ENCODE measurements around the gene RSPRY1. TPM values are rescaled to one million over a fixed set of nuclear protein-coding genes. Genes with fewer than 3 reads are reported as not detected.
"Not testable (repeated sequence)": the region's sequence is repeated elsewhere in the genome, so short reads cannot be mapped to it uniquely, and the experiment has no call there.

The RSPRY1 gene
- total RNA-seq, 1 donor from 2014 or later = 20.3 TPM

GRCh38 chr16:57178793-57179212, 7.3 kb upstream of the RSPRY1 start:
- intact Hi-C loops (cut with micrococcal nuclease) = no loop called here
- DNase-seq (no peak), ATAC-seq (no peak)

- ATAC-seq (no peak), DNase-seq (no peak)
- intact Hi-C loops (cut with micrococcal nuclease) = no loop called here
Measured at GRCh38 chr16:57179215-57179828, 6.8 kb upstream of the RSPRY1 start.

- intact Hi-C loops (cut with micrococcal nuclease) = no loop called here
- DNase-seq (no peak), ATAC-seq (no peak)
Measured at GRCh38 chr16:57184113-57184512, 2.0 kb upstream of the RSPRY1 start.

- ATAC-seq (no peak), DNase-seq (no peak)
- intact Hi-C loops (cut with micrococcal nuclease) = no loop called here
Measured at GRCh38 chr16:57184887-57185445, 1.2 kb upstream of the RSPRY1 start.

DNA sequence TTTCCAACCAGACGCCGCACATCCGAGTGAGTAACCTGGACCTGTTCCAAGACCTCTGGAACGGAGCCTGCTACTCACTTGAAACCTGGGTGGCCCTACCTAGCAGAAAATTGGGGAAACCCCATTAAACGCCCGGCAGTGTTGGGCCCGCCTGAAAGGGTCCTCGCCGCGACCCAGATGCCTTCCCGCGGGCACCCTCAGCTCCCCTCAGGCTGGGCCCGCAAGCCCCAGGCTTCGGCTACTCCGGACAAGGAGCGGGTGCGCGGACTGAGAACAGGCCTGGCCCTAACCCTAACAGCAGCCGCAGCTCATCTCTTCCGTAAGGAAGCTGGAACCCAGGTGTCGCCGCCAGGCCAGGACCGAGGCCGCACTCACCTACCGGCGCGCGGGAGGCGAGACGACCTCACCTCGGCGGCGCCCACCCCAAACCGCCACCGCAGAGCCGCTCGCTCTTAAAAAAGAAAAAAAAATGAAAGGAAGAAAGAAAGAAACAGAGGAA, 634 bp upstream of the RSPRY1 start:
- ATAC-seq (peak; percentile 23), DNase-seq (no peak)
- intact Hi-C loops (cut with micrococcal nuclease) = no loop called here

- DNase-seq (no peak), ATAC-seq (peak; percentile 4)
- intact Hi-C loops (cut with micrococcal nuclease) = no loop called here
Measured at GRCh38 chr16:57186872-57187854, 1.0 kb downstream of the RSPRY1 start.

DNA sequence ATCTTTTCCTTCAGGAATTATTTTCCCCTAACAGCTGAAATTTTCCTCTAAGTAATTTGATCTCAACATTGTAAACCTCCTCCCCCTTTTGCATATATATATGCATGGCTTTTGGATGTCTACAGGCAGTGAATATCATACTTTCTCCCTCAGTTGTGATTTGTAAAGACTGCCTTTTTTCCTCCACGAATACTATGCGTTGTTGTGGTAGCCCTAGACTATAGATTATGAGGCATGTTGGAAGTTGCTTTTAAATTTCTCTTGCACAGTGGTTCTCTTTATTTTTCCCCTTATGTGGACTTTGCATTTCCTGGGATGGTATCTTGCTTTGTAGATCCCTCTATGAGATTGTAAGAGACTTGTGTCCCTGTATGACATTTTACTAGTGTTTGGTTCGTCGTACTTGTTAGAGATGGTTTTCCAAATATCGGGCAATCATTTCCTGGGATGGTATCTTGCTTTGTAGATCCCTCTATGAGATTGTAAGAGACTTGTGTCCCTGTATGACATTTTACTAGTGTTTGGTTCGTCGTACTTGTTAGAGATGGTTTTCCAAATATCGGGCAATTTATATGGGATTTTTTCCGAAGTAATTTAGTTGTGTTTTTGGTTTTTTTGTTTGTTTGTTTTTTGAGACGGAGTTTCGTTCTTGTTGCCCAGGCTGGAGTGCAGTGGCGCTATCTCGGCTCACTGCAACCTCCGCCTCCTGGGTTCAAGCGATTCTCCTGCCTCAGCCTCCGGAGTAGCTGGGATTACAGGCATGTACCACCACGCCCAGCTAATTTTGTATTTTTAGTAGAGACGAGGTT, 2.0 kb downstream of the RSPRY1 start:
- DNase-seq; ATAC-seq; intact Hi-C loops (cut with micrococcal nuclease): not testable (repeated sequence)

GRCh38 chr16:57188711-57189002, 2.5 kb downstream of the RSPRY1 start:
- ATAC-seq (no peak), DNase-seq (no peak)
- intact Hi-C loops (cut with micrococcal nuclease) = no loop called here

GRCh38 chr16:57189527-57189926, 3.4 kb downstream of the RSPRY1 start:
- DNase-seq; ATAC-seq; intact Hi-C loops (cut with micrococcal nuclease): not testable (repeated sequence)

GRCh38 chr16:57190136-57190535, 4.0 kb downstream of the RSPRY1 start:
- intact Hi-C loops (cut with micrococcal nuclease) = no loop called here
- no peak for ATAC-seq
- DNase-seq = no peak

- intact Hi-C loops (cut with micrococcal nuclease) = no loop called here
- ATAC-seq (no peak), DNase-seq (no peak)
Measured at GRCh38 chr16:57191056-57191571, 5.0 kb downstream of the RSPRY1 start.

DNA sequence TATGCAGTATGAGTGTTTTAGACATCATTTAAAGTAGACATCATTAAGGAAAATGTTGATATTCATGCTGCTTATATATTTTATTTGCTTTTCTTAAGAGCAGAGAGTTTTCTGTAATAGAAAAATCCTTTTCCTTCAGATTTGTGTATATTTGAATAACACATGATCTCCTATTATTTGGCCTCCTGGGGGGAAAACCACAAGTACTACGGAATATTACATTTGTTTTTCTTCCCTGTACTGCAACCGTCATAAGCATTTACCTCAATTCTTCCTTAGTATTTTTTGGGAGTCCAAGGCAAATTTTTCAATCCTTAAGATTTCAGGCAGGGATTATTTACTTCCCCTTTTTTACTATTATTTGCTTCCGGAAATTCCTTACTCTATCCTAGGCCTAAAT, 6.0 kb downstream of the RSPRY1 start:
- no peak for DNase-seq
- ATAC-seq = no peak
- intact Hi-C loops (cut with micrococcal nuclease) = no loop called here

DNA sequence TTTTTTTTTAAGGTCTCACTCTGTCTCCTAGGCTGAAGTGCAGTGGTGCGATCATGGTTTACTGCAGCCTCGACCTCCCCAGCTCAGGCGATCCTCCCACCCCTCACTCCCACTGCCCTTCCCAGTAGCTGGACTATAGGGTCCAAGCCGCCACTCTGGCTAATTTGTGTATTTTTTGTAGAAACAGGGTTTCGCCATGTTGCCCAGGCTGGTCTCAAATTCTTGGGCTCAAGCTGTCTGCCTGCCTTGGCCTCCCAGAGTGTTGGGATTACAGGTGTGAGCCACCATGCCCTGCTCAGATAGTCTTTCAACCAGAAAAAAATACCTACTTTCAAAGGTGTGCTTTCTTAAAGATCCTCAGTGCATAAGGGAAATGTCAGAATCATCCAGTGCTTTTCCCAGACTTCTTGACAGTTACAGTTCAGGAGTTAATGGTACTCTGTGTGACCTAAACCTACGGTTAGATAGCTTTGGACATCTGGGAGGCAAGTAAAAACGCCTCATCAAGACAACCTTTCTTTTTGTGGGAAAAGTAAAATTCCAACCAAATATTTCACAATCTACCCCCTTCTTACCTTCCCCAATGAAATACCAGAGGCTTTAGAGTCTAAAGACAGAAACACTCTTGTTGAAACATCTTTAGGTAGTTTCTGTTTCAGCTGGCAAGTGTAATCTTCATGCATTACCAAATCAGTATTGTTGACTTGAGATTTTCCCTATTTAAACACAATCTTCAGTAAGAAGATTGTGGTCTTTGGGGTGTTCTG, 6.8 kb downstream of the RSPRY1 start:
- DNase-seq (no peak), ATAC-seq (no peak)
- intact Hi-C loops (cut with micrococcal nuclease) = no loop called here

DNA sequence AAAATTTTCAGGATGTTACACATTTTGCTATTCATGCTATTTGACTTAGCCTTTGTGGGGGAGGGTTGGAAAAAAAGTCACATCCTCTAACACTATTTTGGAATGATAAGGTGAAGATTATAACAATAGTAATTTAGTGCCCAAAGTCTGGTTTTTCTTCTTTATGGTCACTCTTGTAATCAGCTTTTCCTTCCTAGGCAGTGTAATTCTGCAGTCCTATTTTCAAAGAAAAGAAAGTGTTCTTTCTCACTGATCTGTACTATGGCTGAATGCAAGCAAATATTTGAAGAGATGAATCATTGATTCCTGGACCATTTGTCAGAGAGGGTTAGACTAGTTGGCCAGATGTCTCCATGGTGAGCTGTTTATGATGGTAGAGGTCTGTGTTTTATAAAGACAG, 8.4 kb downstream of the RSPRY1 start:
- ATAC-seq (peak; percentile 23), DNase-seq (no peak)
- intact Hi-C loops (cut with micrococcal nuclease) = no loop called here

- intact Hi-C loops (cut with micrococcal nuclease) = no loop called here
- DNase-seq (no peak), ATAC-seq (no peak)
Measured at GRCh38 chr16:57196286-57196685, 10.2 kb downstream of the RSPRY1 start.

DNA sequence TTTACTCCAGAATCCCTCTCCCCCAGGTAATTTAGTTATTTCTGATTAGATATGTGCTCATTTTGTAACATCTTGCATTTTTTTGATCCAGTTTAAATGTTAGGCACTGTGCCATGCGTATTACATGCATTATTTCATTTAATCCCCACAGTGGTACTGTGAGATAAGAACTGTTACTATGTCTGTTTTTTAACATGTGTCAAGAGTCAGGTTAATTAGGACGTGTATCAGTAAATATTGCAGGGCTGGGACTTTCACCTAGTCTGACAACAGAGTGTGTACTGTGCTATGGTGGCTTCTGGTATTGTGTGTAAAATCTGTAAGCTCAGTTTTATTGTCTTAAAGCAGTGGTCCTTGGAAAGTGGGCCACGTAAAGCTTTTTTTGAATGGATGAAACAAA, 10.6 kb downstream of the RSPRY1 start:
- intact Hi-C loops (cut with micrococcal nuclease) = no loop called here
- ATAC-seq (no peak), DNase-seq (no peak)

- intact Hi-C loops (cut with micrococcal nuclease); DNase-seq; ATAC-seq: not testable (repeated sequence)
Measured at GRCh38 chr16:57200321-57200720, 14.2 kb downstream of the RSPRY1 start.

DNA sequence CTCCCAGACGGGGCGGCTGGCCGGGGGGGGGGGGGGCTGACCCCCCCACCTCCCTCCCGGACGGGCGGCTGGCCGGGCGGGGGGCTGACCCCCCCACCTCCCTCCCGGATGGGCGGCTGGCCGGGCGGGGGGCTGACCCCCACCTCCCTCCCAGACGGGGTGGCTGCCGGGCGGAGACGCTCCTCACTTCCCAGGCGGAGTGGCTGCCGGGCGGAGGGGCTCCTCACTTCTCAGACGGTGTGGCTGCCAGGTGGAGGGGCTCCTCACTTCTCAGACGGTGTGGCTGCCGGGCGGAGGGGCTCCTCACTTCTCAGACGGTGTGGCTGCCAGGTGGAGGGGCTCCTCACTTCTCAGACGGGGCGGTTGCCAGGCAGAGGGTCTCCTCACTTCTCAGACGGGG, 14.8 kb downstream of the RSPRY1 start:
- intact Hi-C loops (cut with micrococcal nuclease); DNase-seq; ATAC-seq: not testable (repeated sequence)
